Uterus (tissue), 2 donors: ENCODE results near the gene MTMR4.
"Not testable (repeated sequence)": the region's sequence is repeated elsewhere in the genome, so short reads cannot be mapped to it uniquely, and the experiment has no call there.

ENCODE experiments used
- POLR2A ChIP-seq, 2 donors: fragments of 450-650 bp; IDR thresholded peaks; one replicate each; pipeline ENCODE4 v1.6.1; 2016; ENCODE audit warnings: antibody characterized with exemption in 2 of 2, mild to moderate bottlenecking in 1 of 2, moderate library complexity in 1 of 2
- TF ChIP-seq, protein P1 (sequence below), 4 experiments: fragments of 200-600 bp in 2 of 4; fragments of 450-650 bp in 2 of 4; sonication (generic) in 2 of 4; IDR thresholded peaks; one replicate each; pipeline ENCODE4 v1.5.1; 2016 to 2019; ENCODE audit warnings: antibody characterized with exemption in 4 of 4, mild to moderate bottlenecking in 2 of 4, moderate library complexity in 1 of 4

GRCh38 chr17:58555109-58555508 is 40.7 kb upstream of the MTMR4 start:
- TF ChIP-seq, protein P1, sequence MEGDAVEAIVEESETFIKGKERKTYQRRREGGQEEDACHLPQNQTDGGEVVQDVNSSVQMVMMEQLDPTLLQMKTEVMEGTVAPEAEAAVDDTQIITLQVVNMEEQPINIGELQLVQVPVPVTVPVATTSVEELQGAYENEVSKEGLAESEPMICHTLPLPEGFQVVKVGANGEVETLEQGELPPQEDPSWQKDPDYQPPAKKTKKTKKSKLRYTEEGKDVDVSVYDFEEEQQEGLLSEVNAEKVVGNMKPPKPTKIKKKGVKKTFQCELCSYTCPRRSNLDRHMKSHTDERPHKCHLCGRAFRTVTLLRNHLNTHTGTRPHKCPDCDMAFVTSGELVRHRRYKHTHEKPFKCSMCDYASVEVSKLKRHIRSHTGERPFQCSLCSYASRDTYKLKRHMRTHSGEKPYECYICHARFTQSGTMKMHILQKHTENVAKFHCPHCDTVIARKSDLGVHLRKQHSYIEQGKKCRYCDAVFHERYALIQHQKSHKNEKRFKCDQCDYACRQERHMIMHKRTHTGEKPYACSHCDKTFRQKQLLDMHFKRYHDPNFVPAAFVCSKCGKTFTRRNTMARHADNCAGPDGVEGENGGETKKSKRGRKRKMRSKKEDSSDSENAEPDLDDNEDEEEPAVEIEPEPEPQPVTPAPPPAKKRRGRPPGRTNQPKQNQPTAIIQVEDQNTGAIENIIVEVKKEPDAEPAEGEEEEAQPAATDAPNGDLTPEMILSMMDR (IDR thresholded peaks at IDR 0.05): not testable (repeated sequence)
- TF ChIP-seq POLR2A (IDR thresholded peaks at IDR 0.05): not testable (repeated sequence)
